HG03442 (cell line): ENCODE results near the gene RPH3AL.
"Not testable (repeated sequence)": the region's sequence is repeated elsewhere in the genome, so short reads cannot be mapped to it uniquely, and the experiment has no call there.

Source experiments
- ATAC-seq: cut with Tn5 transposase; IDR thresholded peaks from one replicate; pipeline ENCODE4 v1.9.1; 2021; ENCODE audit warnings: mild to moderate bottlenecking, moderate library complexity; ENCODE audit not compliant: unreplicated experiment

Gene RPH3AL

GRCh38 chr17:283911-284675 is 68.5 kb downstream of the RPH3AL start:
- ATAC-seq, result no peak

DNA sequence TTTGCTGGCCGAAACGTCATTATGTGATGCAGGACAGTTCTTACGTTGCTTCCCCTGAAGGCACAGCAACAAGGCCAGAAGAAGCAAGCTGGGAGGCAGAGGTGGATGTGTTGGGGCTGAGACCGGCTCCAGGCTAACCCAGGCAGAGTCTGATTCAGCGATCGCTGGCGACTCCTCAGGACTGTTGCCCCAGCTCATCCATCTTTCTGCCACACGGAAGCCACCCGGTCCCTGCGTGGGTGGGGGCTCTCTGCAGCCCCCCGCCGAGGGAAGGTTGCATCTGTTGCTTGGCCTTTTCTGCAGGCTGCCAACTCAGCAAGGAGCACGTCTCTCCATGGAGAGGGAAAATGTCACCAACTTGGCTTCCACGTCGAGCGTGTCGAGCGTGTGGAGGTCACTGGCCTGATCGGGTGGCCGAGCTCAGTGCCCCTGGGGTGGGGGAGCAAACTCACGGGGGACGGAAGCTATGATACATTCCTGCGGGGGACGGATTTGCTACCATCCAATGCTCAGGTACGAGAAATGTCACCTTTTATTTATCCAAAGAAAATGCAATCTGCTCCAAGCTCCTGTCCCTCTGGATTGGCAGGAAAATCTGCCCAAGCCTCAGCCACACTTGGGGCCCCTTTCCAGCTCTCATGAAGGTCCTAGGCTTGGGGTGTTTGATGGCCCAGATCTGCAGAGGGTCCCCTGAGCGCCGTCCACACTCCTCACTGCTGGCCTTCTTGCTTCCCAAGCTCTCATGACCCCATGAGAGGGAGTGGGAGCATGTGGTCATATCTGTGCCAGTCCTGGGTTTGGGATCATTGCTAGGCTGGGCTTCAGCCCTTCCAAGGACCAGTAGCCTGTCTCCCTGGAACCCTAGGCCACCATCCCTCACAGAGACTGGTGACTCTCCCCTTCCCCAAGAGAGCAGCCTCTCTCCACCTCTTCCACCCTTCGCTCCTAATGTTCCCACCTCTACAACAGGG is 69.4 kb downstream of the RPH3AL start:
- no peak for ATAC-seq

- ATAC-seq, result no peak
Measured at GRCh38 chr17:282000-282911, 70.4 kb downstream of the RPH3AL start.

GRCh38 chr17:281365-281999 is 71.1 kb downstream of the RPH3AL start:
- no peak for ATAC-seq

GRCh38 chr17:280901-281300 is 71.7 kb downstream of the RPH3AL start:
- no peak for ATAC-seq

DNA sequence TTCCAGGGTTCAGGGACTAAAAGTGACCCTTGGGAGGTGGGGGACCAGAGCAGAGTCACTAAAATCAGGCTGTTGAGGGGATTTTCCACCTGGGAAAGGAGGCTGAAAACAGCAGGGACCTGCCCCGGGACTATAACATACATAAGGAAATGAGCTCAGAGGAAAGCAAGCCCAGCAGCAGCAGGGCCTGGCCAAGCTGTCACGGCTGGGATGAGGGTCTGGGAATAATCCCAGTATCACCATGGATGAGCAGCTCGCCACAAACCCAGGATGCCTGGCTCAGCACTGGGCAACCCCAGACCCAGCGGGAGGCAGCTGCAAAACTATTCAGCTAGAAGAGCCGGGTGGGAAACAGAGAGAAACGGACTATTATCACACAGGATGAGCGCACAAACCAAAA is 72.4 kb downstream of the RPH3AL start:
- ATAC-seq, result no peak

DNA sequence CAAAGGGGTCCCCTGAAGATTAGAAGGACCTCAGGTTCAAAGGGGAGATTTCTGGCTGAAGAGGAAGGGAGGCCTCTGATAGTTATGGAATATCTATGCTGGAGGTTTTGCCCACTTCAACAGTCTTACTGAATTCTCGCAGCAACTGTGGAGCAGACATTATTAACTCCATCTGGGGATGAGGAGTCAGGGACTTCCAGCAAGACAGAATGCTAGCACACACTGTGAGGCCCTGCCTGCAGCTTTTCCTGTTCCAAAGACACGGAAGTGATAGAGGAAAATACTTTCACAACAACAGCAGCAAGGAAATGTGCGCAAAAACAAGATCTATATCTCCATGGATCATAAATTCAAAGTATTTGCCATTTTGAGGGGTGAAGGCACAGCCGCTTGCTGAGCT is 72.8 kb downstream of the RPH3AL start:
- ATAC-seq, result no peak

- ATAC-seq, result no peak
Measured at GRCh38 chr17:279331-279730, 73.3 kb downstream of the RPH3AL start.

DNA sequence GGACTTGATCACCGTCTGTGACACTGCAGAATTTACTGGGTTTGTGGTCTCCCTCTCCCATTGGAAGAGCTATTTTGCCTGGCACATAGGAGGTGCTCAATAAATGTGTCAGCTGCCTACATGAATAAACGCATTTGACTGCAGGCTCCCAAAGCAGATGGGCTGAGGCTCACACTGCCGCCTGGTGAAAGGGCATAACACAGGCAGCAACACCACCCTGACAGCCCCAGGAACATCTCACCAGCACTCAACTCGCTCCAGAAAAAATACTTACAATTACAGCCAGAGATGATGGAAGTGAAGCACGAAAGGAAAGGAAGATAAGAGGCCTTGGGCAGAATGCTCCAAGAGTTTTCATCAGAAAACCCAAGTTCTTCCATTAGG is 73.9 kb downstream of the RPH3AL start:
- no peak for ATAC-seq

DNA sequence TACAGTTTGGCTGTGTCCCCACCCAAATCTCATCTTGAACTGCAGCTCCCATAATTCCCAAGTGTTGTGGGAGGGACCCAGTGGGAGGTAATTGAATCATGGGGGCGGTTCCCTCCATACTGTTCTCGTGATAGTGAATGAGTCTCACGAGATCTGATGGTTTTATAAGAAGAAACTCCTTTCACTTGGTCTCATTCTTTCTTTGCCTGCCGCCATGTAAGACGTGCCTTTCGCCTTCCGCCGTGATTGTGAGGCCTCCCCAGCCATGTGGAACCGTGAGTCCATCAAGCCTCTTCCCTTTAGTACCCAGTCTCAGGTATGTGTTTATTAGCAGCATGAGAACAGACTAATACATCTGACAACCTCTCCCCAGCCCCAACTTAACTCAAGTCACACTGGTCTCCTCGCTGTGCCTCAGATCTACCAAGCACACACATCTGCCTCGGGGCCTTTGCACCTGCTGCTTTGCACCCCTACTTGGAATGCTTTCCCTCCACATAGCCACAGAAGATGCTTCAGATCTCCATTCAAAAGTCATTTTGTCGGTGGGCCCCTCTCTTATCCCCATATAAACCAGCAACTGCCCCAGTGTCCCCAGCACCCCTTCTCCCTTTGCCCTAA is 74.4 kb downstream of the RPH3AL start:
- no peak for ATAC-seq

DNA sequence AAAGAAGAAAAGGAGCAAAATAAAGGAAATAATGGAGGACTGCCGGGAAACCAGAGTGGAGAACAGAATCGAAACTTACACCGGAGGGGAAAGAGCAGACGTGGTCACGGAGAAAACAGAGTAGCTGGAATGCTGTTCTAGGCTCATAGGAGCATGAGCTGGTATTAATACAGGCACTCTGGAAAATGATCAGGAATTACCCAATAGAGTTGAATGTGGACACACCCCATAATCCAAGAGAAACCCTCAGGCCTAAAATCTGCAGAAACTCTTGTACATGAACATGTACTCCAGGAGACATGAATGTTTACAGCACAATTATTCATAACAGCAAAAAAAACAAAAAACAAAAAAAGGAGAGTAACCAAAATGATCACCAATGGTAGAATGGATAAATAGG is 77.7 kb downstream of the RPH3AL start:
- no peak for ATAC-seq

DNA sequence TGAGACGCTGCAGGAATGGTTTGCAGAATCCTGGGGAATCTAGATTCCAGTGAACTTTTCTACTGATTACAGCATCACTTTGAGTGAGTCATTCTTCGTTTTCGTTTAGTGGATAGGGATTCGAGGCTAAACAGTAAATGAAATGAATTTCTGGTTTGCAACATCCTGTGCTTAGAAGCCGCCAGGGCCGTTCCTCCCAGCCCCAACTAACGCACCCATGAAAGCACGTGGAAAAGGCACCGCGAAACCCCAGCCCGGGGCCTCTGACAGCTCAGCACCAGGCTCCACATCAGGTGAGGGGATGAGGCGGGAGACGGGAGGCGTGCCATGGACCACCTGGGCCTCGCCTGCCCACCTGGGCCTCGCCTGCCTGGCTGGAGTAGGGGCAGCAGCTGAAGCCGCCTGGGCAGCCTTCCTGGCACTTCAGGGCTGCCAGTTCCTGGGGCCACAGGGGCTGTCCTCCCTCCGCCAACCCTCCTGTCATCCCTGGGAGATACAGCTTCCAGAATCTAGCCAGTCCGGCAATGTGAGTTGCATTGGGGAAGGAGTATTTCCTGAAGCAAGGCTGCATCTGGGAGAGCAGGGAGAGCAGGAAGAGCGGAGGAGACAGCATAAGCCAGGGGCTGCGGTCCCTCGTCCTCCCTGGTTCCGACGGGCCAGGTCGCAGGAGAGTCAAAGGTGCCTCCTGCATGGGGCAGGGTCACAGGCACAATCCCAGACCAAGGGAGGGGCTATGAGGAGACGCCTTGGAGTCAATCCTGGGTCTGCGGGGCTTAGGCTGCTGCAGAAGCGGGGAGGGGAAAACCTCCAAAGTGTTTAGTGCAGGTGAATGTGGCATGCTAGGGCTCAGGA is 78.4 kb downstream of the RPH3AL start:
- ATAC-seq, result no peak

GRCh38 chr17:272856-273255 is 79.8 kb downstream of the RPH3AL start:
- ATAC-seq, result not testable (repeated sequence)

GRCh38 chr17:271928-272623 is 80.5 kb downstream of the RPH3AL start:
- ATAC-seq, result not testable (repeated sequence)

GRCh38 chr17:269616-270514 is 82.7 kb downstream of the RPH3AL start:
- no peak for ATAC-seq

DNA sequence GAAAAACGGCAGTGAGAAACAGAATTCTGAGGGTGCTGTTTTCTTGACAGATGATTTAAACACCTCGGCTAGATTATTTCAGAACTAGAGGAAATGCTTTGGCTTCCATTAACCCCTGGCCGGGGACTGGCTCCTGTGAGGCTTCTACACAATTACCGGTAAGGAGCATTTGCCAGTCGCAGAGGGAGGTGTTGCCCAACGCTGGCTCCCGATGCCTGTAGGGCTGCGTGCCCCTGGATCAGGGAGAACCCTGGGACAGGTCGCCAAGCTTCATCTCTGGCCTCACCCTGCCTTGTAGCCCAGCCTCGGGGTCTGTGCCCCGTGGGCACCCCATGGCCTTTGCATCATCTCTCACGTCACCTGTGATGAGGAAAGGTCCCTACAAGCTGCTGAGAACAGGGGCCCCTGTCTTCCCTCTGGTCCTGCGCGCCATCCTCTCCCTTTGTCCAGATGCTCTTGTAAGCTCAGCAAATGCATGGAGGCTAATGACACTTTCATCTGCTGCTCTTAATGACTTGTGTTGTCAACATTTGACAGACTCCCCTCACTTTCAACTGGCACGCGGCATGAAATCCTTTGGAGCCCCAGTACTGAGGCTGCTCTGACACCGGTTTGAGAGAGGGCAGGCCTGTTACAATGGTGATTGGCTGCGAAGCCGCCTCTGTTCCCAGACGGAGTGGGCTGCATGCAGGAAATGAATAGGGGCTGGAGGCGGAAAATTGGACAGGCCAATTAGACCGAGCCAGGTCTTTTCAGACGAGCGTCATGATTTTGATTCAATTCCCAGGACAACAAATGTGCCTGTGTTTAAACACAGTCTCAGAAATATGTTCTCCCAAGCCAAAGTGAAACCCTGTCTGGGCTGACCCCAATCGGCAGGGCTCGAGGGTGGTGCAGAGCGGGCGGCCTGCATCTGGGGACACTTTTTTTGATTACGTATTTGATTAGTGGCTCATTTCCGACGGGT is 85.6 kb downstream of the RPH3AL start:
- ATAC-seq, result no peak
